Nephron progenitor cell (in vitro differentiated cells): ENCODE measurements around the gene ACKR2.
A peak's percentile ranks its signal among the peaks of the same experiment; 100 is the strongest.

Source experiments
- DNase-seq: peaks from one replicate; pipeline ENCODE4 v3.0.0; 2021
- H3K27ac Mint-ChIP-seq: 2 replicates; pipeline ENCODE4 v1.8.0; 2021; ENCODE audit warnings: mild to moderate bottlenecking, moderate library complexity, mixed read lengths
- H3K27me3 Mint-ChIP-seq: 2 replicates; pipeline ENCODE4 v1.8.0; 2021; ENCODE audit warnings: mild to moderate bottlenecking, low read depth, mixed read lengths; ENCODE audit not compliant: poor library complexity
- H3K36me3 Mint-ChIP-seq: 2 replicates; pipeline ENCODE4 v1.8.0; 2021; ENCODE audit warnings: low read depth, mixed read lengths
- H3K4me1 Mint-ChIP-seq: 2 replicates; pipeline ENCODE4 v1.8.0; 2021; ENCODE audit warnings: mixed read lengths
- H3K4me3 Mint-ChIP-seq: 2 replicates; pipeline ENCODE4 v1.8.0; 2021; ENCODE audit warnings: mild to moderate bottlenecking, moderate library complexity, mixed read lengths
- H3K9me3 Mint-ChIP-seq: 2 replicates; pipeline ENCODE4 v1.8.0; 2021; ENCODE audit warnings: mild to moderate bottlenecking, moderate library complexity, mixed read lengths
- CTCF ChIP-seq: fragments of 200-600 bp; sonication (generic); IDR thresholded peaks from 2 replicates; pipeline ENCODE4 v1.5.0; 2021; ENCODE audit warnings: antibody characterized with exemption

ACKR2 gene

GRCh38 chr3:42865256-42865655 lies 56.0 kb downstream of the ACKR2 start:
- Mint-ChIP-seq H3K27ac (no peak overlapping the region), H3K36me3 (no peaks in the 10 kb centered on the region), H3K4me1 (no peaks in the 10 kb centered on the region), H3K27me3 (peaks cover 24% of the 10 kb centered on the region), H3K9me3 (peaks cover 23% of the 10 kb centered on the region), H3K4me3 (no peak overlapping the region)
- DNase-seq = no peak
- no peak for TF ChIP-seq CTCF

- no peak overlapping the region for H3K27ac Mint-ChIP-seq
- peaks cover under 1% of the 10 kb centered on the region for H3K4me1 Mint-ChIP-seq
- H3K36me3 Mint-ChIP-seq = no peaks in the 10 kb centered on the region
- peaks cover 5% of the 10 kb centered on the region for H3K9me3 Mint-ChIP-seq
- peaks cover 20% of the 10 kb centered on the region for H3K27me3 Mint-ChIP-seq
- no peak for DNase-seq
- TF ChIP-seq CTCF = no peak
- no peak overlapping the region for H3K4me3 Mint-ChIP-seq
Observed at GRCh38 chr3:42867138-42867537, 57.9 kb downstream of the ACKR2 start.

- no peak overlapping the region for H3K27ac Mint-ChIP-seq
- H3K36me3 Mint-ChIP-seq = no peaks in the 10 kb centered on the region
- H3K4me1 Mint-ChIP-seq = peaks cover 8% of the 10 kb centered on the region
- no peak overlapping the region for H3K4me3 Mint-ChIP-seq
- no peak for TF ChIP-seq CTCF
- H3K27me3 Mint-ChIP-seq = peaks cover 18% of the 10 kb centered on the region
- H3K9me3 Mint-ChIP-seq = no peaks in the 10 kb centered on the region
- no peak for DNase-seq
Observed at GRCh38 chr3:42868841-42869240, 59.6 kb downstream of the ACKR2 start.

- no peak overlapping the region for H3K27ac Mint-ChIP-seq
- no peaks in the 10 kb centered on the region for H3K36me3 Mint-ChIP-seq
- no peak overlapping the region for H3K4me3 Mint-ChIP-seq
- peaks cover 32% of the 10 kb centered on the region for H3K27me3 Mint-ChIP-seq
- no peaks in the 10 kb centered on the region for H3K9me3 Mint-ChIP-seq
- DNase-seq = no peak
- no peak for TF ChIP-seq CTCF
- H3K4me1 Mint-ChIP-seq = peaks cover 8% of the 10 kb centered on the region
Observed at GRCh38 chr3:42871592-42872196, 62.4 kb downstream of the ACKR2 start.

- Mint-ChIP-seq H3K27me3 (peaks cover 40% of the 10 kb centered on the region), H3K27ac (peak overlapping the region; percentile 3), H3K36me3 (no peaks in the 10 kb centered on the region), H3K4me3 (no peak overlapping the region), H3K9me3 (no peaks in the 10 kb centered on the region), H3K4me1 (peaks cover 8% of the 10 kb centered on the region)
- DNase-seq = no peak
- TF ChIP-seq CTCF = no peak
Observed at GRCh38 chr3:42872718-42873117, 63.5 kb downstream of the ACKR2 start.

- no peak for TF ChIP-seq CTCF
- no peaks in the 10 kb centered on the region for H3K9me3 Mint-ChIP-seq
- no peak for DNase-seq
- H3K4me1 Mint-ChIP-seq = peaks cover 8% of the 10 kb centered on the region
- no peaks in the 10 kb centered on the region for H3K36me3 Mint-ChIP-seq
- no peak overlapping the region for H3K4me3 Mint-ChIP-seq
- peaks cover 42% of the 10 kb centered on the region for H3K27me3 Mint-ChIP-seq
- no peak overlapping the region for H3K27ac Mint-ChIP-seq
Observed at GRCh38 chr3:42873221-42873982, 64.2 kb downstream of the ACKR2 start.
